ENCODE measurements around the gene TRIM56. TPM values are rescaled to one million over a fixed set of nuclear protein-coding genes. Genes with fewer than 3 reads are reported as not detected.
"Not testable (repeated sequence)": the region's sequence is repeated elsewhere in the genome, so short reads cannot be mapped to it uniquely, and the experiment has no call there.

Gene TRIM56
- total RNA-seq, 4 donors from 2014 or later = 12.1 to 19.6 (median 13.6) TPM

- TF ChIP-seq CTCF (IDR thresholded peaks at IDR 0.05) = no peak
- H3K27ac ChIP-seq = no peak overlapping the region
These were observed 19.0 kb downstream of the TRIM56 start for GRCh38 chr7:101104193-101104713.

GRCh38 chr7:101104799-101105198 is 19.5 kb downstream of the TRIM56 start:
- Histone ChIP-seq H3K27me3 (no peaks in the 10 kb centered on the region), H3K27ac (no peak overlapping the region)

More at GRCh38 chr7:101104193-101104713, 19.0 kb downstream of the TRIM56 start:
- no peak overlapping the region for H3K4me3 ChIP-seq
- H3K4me1 ChIP-seq = peaks cover 23 to 61% (median 52%) of the 10 kb centered on the region in 3 donors
- H3K9me3 ChIP-seq = no peaks in the 10 kb centered on the region
- 58 to 62% methylated on average over 15 of the region's 15 CpGs for WGBS, 2 donors
- no peak for DNase-seq
- H3K27me3 ChIP-seq = no peaks in the 10 kb centered on the region
- intact Hi-C loops (cut with DNase I) = no loop called here
- H3K36me3 ChIP-seq = no peaks in the 10 kb centered on the region

GRCh38 chr7:101105248-101105647 is 20.0 kb downstream of the TRIM56 start:
- H3K4me1 ChIP-seq = peaks cover 22 to 61% (median 50%) of the 10 kb centered on the region in 3 donors
- H3K4me3 ChIP-seq; H3K9me3 ChIP-seq; H3K36me3 ChIP-seq; H3K27ac ChIP-seq; H3K27me3 ChIP-seq; intact Hi-C loops (cut with DNase I); DNase-seq: not testable (repeated sequence)
- 74 to 76% methylated on average over 5 of the region's 5 CpGs for WGBS, 2 donors

More at GRCh38 chr7:101104799-101105198, 19.5 kb downstream of the TRIM56 start:
- H3K4me3 ChIP-seq = no peak overlapping the region
- no peak for TF ChIP-seq POLR2A (IDR thresholded peaks at IDR 0.05)
- TF ChIP-seq CTCF (IDR thresholded peaks at IDR 0.05) = no peak
- DNase-seq = no peak
- H3K36me3 ChIP-seq = no peaks in the 10 kb centered on the region
- peaks cover 25 to 61% (median 52%) of the 10 kb centered on the region in 3 donors for H3K4me1 ChIP-seq
- no peaks in the 10 kb centered on the region for H3K9me3 ChIP-seq
- 20 to 48% methylated on average over 1 to 3 of the region's 3 CpGs for WGBS, 2 donors
- intact Hi-C loops (cut with DNase I) = no loop called here

- Histone ChIP-seq H3K36me3 (no peaks in the 10 kb centered on the region), H3K27ac (no peak overlapping the region), H3K4me3 (no peak overlapping the region), H3K4me1 (peaks cover 17 to 53% (median 45%) of the 10 kb centered on the region in 3 donors), H3K27me3 (no peaks in the 10 kb centered on the region), H3K9me3 (no peaks in the 10 kb centered on the region)
- intact Hi-C loops (cut with DNase I) = no loop called here
- WGBS, 2 donors = 89 to 91% methylated on average over 7 of the region's 7 CpGs
- no peak for DNase-seq
- TF ChIP-seq POLR2A (IDR thresholded peaks at IDR 0.05) = no peak
- no peak for TF ChIP-seq CTCF (IDR thresholded peaks at IDR 0.05)
These were observed 21.1 kb downstream of the TRIM56 start for GRCh38 chr7:101106386-101106785.

- Histone ChIP-seq H3K27ac (peak overlapping the region; percentile 59 to 77 (median 68)), H3K9me3 (no peaks in the 10 kb centered on the region), H3K27me3 (no peaks in the 10 kb centered on the region), H3K4me3 (no peak overlapping the region), H3K36me3 (no peaks in the 10 kb centered on the region), H3K4me1 (peaks cover 17 to 61% (median 47%) of the 10 kb centered on the region in 3 donors)
- no peak for DNase-seq
- 24% methylated on average over 14 to 15 of the region's 16 CpGs for WGBS, 2 donors
- no peak for TF ChIP-seq POLR2A (IDR thresholded peaks at IDR 0.05)
- no peak for TF ChIP-seq CTCF (IDR thresholded peaks at IDR 0.05)
- intact Hi-C loops (cut with DNase I) = no loop called here
These were observed 23.1 kb downstream of the TRIM56 start for GRCh38 chr7:101108330-101108857.
